GM19467 (cell line): ENCODE data around the gene CD4.

ENCODE experiments used
- ATAC-seq: cut with Tn5 transposase; IDR thresholded peaks from one replicate; pipeline ENCODE4 v1.9.1; 2021; ENCODE audit warnings: mild to moderate bottlenecking, moderate library complexity; ENCODE audit not compliant: unreplicated experiment

CD4 gene

DNA sequence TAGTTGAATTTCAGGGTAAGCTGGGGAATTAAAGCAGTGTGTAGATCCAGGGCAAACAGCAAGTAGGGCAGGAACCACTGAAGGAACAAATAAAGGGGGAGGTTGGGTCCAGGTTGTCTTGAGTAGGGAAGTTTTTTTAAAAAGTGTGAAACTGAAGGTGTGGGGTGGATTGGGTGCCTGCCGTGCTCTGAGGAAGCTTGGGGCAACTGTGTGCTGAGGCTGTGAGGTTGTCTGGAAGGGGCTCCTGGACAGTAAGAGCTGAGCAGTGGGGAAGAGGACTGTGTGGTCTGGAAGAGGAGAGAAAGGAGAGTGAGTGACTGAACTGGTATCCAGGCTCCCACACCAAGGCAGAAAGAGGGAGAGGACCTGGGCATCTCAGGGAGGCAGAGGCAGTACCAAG is 21.4 kb downstream of the CD4 start:
- ATAC-seq: no peak

DNA sequence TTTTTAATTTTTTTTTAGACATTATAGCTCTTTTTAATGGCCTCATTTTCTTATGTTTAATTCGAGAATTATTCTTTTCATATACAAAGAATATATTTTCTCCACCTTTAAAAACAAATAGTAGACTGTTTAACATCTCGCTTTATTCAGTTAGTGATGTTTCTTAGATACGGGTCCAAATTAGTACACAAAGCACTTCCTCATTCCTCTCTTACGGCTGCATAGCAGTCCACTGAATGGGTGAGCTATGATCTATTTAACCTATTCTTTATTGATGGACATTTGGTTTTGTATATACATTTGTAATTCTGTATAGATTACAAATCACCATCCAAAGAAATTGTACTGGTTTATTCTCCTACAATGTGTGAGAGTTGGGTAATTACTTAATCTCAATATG is 24.0 kb downstream of the CD4 start:
- ATAC-seq: no peak

- ATAC-seq: no peak
These were observed 27.3 kb downstream of the CD4 start for GRCh38 chr12:6816598-6816997.

DNA sequence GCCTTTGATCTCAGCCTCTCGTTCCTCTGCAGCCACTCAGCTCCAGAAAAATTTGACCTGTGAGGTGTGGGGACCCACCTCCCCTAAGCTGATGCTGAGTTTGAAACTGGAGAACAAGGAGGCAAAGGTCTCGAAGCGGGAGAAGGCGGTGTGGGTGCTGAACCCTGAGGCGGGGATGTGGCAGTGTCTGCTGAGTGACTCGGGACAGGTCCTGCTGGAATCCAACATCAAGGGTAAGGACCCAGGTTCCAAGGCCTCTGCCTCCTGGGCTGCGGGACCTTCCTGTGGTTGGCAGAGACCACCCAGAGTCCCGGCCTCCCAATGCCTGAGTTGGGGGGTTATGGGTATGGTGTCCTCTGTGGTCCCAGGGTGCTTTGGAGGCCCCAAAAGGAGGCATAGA is 27.8 kb downstream of the CD4 start:
- no peak for ATAC-seq

DNA sequence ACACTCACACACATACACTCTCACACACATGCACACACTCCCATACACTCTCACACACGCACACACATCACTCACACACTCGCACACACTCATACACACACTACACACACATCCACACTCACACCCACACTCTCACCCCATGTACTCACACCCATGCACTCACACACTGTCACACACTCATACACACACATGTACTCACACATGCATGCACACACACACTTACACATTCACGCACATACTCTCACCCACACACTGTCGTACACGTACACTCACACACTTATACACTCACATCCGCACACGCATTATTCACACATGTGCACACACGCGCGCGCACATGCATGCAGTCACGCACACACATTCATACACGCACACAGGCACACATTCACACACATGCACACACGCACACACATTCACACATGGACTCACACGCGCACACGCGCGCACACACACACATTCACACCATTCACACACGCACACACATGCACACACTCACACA is 28.4 kb downstream of the CD4 start:
- ATAC-seq: no peak

DNA sequence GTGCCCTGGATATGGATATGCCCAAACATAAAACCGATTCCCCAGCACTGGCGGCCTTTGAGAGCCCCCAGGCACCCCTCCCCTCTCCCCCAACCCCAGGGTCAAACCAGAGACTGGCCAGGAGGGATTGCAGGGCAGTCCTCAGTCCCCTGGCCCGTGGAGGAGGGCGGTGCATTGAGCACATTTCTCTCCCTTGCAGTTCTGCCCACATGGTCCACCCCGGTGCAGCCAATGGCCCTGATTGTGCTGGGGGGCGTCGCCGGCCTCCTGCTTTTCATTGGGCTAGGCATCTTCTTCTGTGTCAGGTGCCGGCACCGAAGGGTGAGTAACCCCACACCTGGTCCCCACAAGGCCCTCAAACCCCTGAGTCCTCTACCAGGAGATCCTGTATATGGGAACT is 28.9 kb downstream of the CD4 start:
- ATAC-seq: no peak

DNA sequence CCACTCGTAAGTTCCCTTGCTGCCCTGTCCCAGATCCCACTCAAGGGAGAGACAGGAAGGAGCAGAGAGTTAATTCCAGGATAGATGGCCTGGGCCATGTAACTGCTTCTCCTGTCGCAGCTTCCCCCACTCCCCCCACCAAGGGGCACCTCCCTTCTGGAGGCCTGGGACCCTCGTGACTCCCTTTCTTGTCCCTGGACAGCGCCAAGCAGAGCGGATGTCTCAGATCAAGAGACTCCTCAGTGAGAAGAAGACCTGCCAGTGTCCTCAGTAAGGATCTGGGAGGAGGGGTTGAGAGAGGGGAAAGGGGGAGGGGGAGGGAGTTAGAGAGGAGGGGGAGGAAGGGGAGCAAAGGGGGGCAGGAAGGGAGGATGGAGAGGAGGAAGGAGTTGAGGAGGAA is 29.3 kb downstream of the CD4 start:
- ATAC-seq: no peak

DNA sequence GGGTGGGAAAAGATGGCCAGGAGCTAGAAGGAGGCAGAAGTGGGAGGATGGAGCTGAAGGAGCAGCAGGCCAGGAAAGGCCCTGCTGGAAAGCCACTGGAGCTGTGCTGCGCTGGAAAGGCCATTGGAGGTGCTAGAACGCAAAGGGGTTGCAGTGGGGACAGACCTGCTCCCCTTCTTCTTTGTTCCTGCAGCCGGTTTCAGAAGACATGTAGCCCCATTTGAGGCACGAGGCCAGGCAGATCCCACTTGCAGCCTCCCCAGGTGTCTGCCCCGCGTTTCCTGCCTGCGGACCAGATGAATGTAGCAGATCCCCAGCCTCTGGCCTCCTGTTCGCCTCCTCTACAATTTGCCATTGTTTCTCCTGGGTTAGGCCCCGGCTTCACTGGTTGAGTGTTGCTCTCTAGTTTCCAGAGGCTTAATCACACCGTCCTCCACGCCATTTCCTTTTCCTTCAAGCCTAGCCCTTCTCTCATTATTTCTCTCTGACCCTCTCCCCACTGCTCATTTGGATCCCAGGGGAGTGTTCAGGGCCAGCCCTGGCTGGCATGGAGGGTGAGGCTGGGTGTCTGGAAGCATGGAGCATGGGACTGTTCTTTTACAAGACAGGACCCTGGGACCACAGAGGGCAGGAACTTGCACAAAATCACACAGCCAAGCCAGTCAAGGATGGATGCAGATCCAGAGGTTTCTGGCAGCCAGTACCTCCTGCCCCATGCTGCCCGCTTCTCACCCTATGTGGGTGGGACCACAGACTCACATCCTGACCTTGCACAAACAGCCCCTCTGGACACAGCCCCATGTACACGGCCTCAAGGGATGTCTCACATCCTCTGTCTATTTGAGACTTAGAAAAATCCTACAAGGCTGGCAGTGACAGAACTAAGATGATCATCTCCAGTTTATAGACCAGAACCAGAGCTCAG is 30.0 kb downstream of the CD4 start:
- ATAC-seq: no peak

DNA sequence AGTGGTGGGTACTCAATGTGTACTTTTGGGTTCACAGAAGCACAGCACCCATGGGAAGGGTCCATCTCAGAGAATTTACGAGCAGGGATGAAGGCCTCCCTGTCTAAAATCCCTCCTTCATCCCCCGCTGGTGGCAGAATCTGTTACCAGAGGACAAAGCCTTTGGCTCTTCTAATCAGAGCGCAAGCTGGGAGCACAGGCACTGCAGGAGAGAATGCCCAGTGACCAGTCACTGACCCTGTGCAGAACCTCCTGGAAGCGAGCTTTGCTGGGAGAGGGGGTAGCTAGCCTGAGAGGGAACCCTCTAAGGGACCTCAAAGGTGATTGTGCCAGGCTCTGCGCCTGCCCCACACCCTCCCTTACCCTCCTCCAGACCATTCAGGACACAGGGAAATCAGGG is 30.8 kb downstream of the CD4 start:
- no peak for ATAC-seq

- no peak for ATAC-seq
These were observed 32.5 kb downstream of the CD4 start, which contains the start of gene GPR162 for GRCh38 chr12:6821591-6822425. TSS of gene GPR162 (plus strand) at chr12:6821821. CDS start at chr12:6823899, 2,078 bp downstream.

GRCh38 chr12:6822426-6823135 is 33.3 kb downstream of the CD4 start:
- no peak for ATAC-seq

GRCh38 chr12:6823182-6824084 is 34.1 kb downstream of the CD4 start:
- ATAC-seq: no peak

GRCh38 chr12:6824085-6824775 is 34.9 kb downstream of the CD4 start:
- ATAC-seq: no peak

- ATAC-seq: no peak
These were observed 35.6 kb downstream of the CD4 start for GRCh38 chr12:6824901-6825381.

- ATAC-seq: no peak
These were observed 36.2 kb downstream of the CD4 start for GRCh38 chr12:6825398-6826124.

- no peak for ATAC-seq
These were observed 36.9 kb downstream of the CD4 start for GRCh38 chr12:6826125-6826733.

DNA sequence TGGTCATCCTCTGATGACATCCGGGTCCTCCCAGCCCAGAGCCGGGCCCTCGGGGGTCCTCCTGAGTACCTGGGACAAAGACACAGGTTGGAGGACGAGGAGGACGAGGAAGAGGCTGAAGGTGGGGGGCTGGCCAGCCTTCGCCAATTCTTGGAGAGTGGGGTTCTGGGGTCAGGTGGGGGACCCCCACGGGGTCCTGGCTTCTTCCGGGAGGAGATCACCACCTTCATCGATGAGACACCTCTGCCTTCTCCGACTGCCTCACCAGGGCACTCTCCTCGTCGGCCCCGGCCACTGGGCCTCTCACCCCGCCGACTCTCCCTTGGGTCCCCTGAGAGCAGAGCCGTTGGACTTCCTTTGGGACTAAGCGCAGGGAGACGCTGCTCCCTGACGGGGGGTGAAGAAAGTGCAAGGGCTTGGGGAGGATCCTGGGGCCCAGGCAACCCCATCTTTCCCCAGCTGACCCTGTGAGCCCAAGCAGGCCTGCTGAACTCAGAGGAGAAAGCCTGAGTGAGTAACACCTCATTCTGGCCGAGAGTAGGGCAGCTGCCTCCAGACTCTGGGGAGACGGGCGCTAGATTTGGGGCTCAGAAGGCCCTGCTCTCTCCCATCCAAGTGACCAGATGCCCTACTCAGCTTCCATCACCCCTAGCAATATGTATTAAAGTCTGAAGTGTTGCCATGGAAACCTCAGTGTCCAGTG is 37.6 kb downstream of the CD4 start:
- ATAC-seq: no peak
